HepG2 (cell line): ENCODE results near the gene NOL4L. TPM values are rescaled to one million over a fixed set of nuclear protein-coding genes. Genes with fewer than 3 reads are reported as not detected.
A peak's percentile ranks its signal among the peaks of the same experiment; 100 is the strongest.

Source experiments
- DPF2 ChIP-seq: sonication (generic); formaldehyde crosslinking; IDR thresholded peaks from 2 replicates; pipeline ENCODE4 v1.4.0; 2020; ENCODE audit warnings: mild to moderate bottlenecking, low read depth, missing genetic modification reagents, borderline replicate concordance
- ESRRA ChIP-seq: sonication (generic); formaldehyde crosslinking; IDR thresholded peaks from 2 replicates; pipeline ENCODE4 v1.5.1; 2020; ENCODE audit warnings: mild to moderate bottlenecking, low read depth, missing genetic modification reagents
- FOXK2 ChIP-seq: fragments of 450-650 bp; IDR thresholded peaks from 2 replicates; pipeline ENCODE4 v1.6.1; 2016
- HMG20A ChIP-seq: IDR thresholded peaks from 2 replicates; pipeline ENCODE4 v1.6.1; 2016; ENCODE audit warnings: borderline replicate concordance
- PAWR ChIP-seq: sonication (generic); formaldehyde crosslinking; IDR thresholded peaks from 2 replicates; pipeline ENCODE4 v1.4.0; 2020; ENCODE audit warnings: missing genetic modification reagents, mild to moderate bottlenecking, borderline replicate concordance
- SKI ChIP-seq: fragments of 450-650 bp; IDR thresholded peaks from one replicate; pipeline ENCODE4 v1.6.1; 2018; ENCODE audit warnings: mild to moderate bottlenecking; ENCODE audit not compliant: partially characterized antibody
- SP1 ChIP-seq, 2 experiments: fragments of 450-650 bp in 1 of 2; sonication (generic) in 1 of 2; formaldehyde crosslinking in 1 of 2; IDR thresholded peaks; 2 replicates each; pipeline versions ENCODE4 v1.4.0 to v1.6.1; 2016 to 2020; ENCODE audit warnings: missing genetic modification reagents in 1 of 2
- ZNF430 ChIP-seq: sonication (generic); formaldehyde crosslinking; IDR thresholded peaks from 2 replicates; pipeline ENCODE4 v1.9.0; 2021; ENCODE audit warnings: mild to moderate bottlenecking, missing genetic modification reagents
- ZNF44 ChIP-seq: sonication (generic); formaldehyde crosslinking; IDR thresholded peaks from 2 replicates; pipeline ENCODE4 v1.5.1; 2020; ENCODE audit warnings: mild to moderate bottlenecking, missing genetic modification reagents
- ZNF446 ChIP-seq: sonication (generic); formaldehyde crosslinking; IDR thresholded peaks from 2 replicates; pipeline ENCODE4 v1.5.0; 2020; ENCODE audit warnings: mild to moderate bottlenecking, missing genetic modification reagents
- ZNF451 ChIP-seq: sonication (generic); formaldehyde crosslinking; IDR thresholded peaks from 2 replicates; pipeline ENCODE4 v1.5.0; 2020; ENCODE audit warnings: mild to moderate bottlenecking, missing genetic modification reagents
- ZNF563 ChIP-seq: sonication (generic); formaldehyde crosslinking; IDR thresholded peaks from 2 replicates; pipeline ENCODE4 v1.8.0; 2022; ENCODE audit warnings: mild to moderate bottlenecking, moderate library complexity, missing genetic modification reagents
- ZNF788 ChIP-seq: sonication (generic); formaldehyde crosslinking; IDR thresholded peaks from 2 replicates; pipeline ENCODE4 v1.5.0; 2020; ENCODE audit warnings: mild to moderate bottlenecking, missing genetic modification reagents, borderline replicate concordance
- polyA plus RNA-seq, 8 experiments: library from polyadenylated mRNA; depleted of rRNA in 3 of 8; stranded (reverse) in 7 of 8; unstranded in 1 of 8; fragments of >200 nt; fragmentation: Illumina TruSeq in 4 of 8; extraction: Trizol in 4 of 8; gene quantifications; 2 replicates each; pipeline versions ENCODE4 v1.2.1 to v1.2.3, GENCODE V29; 2011 to 2016; ENCODE audit warnings: low read depth in 4 of 8, missing spikeins in 1 of 8, mixed read lengths in 1 of 8; ENCODE audit not compliant: insufficient read depth in 1 of 8
- total RNA-seq, 5 experiments: library from RNA; depleted of rRNA; stranded (reverse); fragments of >200 nt; fragmentation: Illumina TruSeq; extraction: Trizol; gene quantifications; 2 replicates each; pipeline ENCODE4 v1.2.3, GENCODE V29; 2016; ENCODE audit warnings: low read depth in 1 of 5
- TF ChIP-seq, protein P1 (sequence below): sonication (generic); formaldehyde crosslinking; IDR thresholded peaks from 2 replicates; pipeline ENCODE4 v1.4.0; 2020; ENCODE audit warnings: mild to moderate bottlenecking, missing genetic modification reagents
- TF ChIP-seq, protein P2 (sequence below): sonication (generic); formaldehyde crosslinking; IDR thresholded peaks from 2 replicates; pipeline ENCODE4 v1.8.0; 2022; ENCODE audit warnings: missing genetic modification reagents, mild to moderate bottlenecking, inconsistent platforms, borderline replicate concordance
- TF ChIP-seq, protein P3 (sequence below): sonication (generic); formaldehyde crosslinking; IDR thresholded peaks from one replicate; pipeline ENCODE4 v1.5.1; 2020; ENCODE audit warnings: mild to moderate bottlenecking, missing genetic modification reagents; ENCODE audit errors: not compliant biosample characterization
- TF ChIP-seq, protein P4 (sequence below): sonication (generic); formaldehyde crosslinking; IDR thresholded peaks from 2 replicates; pipeline ENCODE4 v1.9.0; 2021; ENCODE audit warnings: missing genetic modification reagents, borderline replicate concordance

NOL4L gene
- total and polyA plus RNA-seq, 2 of the 13 experiments (the other 11 are each of a cell fraction or from before 2014, with no cell fraction given), result 16.6 to 35.4 TPM

DNA sequence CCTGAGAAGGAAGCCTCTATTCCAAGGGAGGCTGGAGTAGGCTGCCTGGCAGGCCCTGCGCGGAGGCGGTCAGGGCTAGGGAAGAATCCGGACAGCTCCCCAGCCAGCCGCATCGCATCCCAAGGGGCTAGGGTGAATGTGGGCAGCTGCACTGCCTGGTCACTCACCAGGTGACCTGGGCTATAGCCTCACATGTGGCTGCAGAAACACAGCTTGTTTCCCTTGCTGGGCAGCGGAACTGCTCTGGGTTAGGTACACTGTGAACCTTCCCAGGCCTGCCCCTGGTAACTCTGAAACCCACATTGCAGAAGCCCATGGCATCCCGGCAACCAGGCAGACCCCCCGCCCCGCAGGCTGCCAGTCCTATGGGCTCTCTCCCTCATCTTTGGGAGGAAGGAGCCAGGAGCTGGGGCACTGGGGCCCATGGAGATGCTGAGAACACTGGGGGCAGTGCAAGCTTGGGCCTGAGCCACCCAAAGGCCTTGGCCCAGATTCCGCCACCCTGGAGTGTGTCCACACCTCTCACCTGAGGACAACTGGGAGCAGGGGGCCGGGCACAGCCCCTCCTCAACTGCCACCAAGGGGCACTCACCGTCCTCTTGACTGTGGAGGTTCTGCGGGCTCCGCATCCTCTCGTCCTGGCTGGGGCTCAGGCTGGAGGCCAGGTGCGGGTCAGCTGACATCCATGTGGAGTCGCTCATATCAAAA lies 111.0 kb downstream of the NOL4L start (continued):
- TF ChIP-seq ESRRA (CRISPR knock-in tag) (no peak; the same call in 1 of the 2 replicates), ZNF446 (CRISPR knock-in tag) (no peak), ZNF563 (CRISPR knock-in tag) (no peak), ZNF788 (CRISPR knock-in tag) (no peak), PAWR (CRISPR knock-in tag) (no peak), ZNF44 (no peak), ZNF430 (CRISPR knock-in tag) (no peak), DPF2 (CRISPR knock-in tag) (no peak), HMG20A (CRISPR knock-in tag) (no peak), ZNF451 (CRISPR knock-in tag) (no peak; the same call in 1 of the 2 replicates), FOXK2 (no peak), SKI (no peak), SP1 (IDR thresholded peaks at IDR 0.05) (no peak), SP1 (CRISPR knock-in tag; IDR thresholded peaks at IDR 0.05) (no peak)
- TF ChIP-seq, protein P1, sequence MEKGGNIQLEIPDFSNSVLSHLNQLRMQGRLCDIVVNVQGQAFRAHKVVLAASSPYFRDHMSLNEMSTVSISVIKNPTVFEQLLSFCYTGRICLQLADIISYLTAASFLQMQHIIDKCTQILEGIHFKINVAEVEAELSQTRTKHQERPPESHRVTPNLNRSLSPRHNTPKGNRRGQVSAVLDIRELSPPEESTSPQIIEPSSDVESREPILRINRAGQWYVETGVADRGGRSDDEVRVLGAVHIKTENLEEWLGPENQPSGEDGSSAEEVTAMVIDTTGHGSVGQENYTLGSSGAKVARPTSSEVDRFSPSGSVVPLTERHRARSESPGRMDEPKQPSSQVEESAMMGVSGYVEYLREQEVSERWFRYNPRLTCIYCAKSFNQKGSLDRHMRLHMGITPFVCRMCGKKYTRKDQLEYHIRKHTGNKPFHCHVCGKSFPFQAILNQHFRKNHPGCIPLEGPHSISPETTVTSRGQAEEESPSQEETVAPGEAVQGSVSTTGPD (CRISPR knock-in tag), result peak; percentile 68; the same call in 1 of the 2 replicates
- TF ChIP-seq, protein P2, sequence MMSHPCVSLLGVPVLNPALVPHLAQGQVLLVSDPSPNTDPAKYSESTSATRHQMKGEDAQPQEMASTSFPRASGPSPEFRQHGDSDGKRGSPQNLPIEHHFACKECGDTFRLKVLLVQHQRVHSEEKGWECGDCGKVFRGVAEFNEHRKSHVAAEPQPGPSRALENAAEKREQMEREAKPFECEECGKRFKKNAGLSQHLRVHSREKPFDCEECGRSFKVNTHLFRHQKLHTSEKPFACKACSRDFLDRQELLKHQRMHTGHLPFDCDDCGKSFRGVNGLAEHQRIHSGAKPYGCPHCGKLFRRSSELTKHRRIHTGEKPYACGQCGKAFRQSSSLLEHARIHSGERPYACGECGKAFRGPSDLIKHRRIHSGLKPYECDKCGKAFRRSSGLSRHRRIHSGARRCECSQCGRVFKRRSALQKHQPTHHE (CRISPR knock-in tag), result 0 out of 2 replicates have a peak, but pooled peaks have one; percentile 1
- TF ChIP-seq, protein P3, sequence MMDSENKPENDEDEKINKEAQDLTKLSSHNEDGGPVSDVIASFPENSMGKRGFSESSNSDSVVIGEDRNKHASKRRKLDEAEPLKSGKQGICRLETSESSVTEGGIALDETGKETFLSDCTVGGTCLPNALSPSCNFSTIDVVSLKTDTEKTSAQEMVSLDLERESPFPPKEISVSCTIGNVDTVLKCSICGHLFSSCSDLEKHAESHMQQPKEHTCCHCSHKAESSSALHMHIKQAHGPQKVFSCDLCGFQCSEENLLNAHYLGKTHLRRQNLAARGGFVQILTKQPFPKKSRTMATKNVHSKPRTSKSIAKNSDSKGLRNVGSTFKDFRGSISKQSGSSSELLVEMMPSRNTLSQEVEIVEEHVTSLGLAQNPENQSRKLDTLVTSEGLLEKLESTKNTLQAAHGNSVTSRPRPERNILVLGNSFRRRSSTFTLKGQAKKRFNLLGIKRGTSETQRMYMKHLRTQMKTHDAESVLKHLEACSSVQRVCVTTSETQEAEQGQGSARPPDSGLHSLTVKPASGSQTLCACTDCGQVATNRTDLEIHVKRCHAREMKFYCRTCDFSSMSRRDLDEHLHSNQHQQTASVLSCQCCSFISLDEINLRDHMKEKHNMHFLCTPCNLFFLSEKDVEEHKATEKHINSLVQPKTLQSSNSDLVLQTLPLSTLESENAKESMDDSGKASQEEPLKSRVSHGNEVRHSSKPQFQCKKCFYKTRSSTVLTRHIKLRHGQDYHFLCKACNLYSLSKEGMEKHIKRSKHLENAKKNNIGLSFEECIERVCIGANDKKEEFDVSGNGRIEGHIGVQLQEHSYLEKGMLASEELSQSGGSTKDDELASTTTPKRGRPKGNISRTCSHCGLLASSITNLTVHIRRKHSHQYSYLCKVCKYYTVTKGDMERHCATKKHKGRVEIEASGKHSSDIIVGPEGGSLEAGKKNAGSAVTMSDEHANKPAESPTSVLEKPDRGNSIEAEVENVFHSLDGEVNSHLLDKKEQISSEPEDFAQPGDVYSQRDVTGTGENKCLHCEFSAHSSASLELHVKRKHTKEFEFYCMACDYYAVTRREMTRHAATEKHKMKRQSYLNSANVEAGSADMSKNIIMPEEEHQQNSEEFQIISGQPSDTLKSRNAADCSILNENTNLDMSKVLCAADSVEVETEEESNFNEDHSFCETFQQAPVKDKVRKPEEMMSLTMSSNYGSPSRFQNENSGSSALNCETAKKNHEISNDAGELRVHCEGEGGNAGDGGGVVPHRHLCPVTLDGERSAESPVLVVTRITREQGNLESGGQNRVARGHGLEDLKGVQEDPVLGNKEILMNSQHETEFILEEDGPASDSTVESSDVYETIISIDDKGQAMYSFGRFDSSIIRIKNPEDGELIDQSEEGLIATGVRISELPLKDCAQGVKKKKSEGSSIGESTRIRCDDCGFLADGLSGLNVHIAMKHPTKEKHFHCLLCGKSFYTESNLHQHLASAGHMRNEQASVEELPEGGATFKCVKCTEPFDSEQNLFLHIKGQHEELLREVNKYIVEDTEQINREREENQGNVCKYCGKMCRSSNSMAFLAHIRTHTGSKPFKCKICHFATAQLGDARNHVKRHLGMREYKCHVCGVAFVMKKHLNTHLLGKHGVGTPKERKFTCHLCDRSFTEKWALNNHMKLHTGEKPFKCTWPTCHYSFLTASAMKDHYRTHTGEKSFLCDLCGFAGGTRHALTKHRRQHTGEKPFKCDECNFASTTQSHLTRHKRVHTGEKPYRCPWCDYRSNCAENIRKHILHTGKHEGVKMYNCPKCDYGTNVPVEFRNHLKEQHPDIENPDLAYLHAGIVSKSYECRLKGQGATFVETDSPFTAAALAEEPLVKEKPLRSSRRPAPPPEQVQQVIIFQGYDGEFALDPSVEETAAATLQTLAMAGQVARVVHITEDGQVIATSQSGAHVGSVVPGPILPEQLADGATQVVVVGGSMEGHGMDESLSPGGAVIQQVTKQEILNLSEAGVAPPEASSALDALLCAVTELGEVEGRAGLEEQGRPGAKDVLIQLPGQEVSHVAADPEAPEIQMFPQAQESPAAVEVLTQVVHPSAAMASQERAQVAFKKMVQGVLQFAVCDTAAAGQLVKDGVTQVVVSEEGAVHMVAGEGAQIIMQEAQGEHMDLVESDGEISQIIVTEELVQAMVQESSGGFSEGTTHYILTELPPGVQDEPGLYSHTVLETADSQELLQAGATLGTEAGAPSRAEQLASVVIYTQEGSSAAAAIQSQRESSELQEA (CRISPR knock-in tag), result no peak
- TF ChIP-seq, protein P4, sequence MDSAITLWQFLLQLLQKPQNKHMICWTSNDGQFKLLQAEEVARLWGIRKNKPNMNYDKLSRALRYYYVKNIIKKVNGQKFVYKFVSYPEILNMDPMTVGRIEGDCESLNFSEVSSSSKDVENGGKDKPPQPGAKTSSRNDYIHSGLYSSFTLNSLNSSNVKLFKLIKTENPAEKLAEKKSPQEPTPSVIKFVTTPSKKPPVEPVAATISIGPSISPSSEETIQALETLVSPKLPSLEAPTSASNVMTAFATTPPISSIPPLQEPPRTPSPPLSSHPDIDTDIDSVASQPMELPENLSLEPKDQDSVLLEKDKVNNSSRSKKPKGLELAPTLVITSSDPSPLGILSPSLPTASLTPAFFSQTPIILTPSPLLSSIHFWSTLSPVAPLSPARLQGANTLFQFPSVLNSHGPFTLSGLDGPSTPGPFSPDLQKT (CRISPR knock-in tag), result no peak
